Activated CD4-positive, alpha-beta T cell treated with anti-CD3 and anti-CD28 coated beads for 36 hours (primary cell): ENCODE data around the gene ATP8A2. TPM values are rescaled to one million over a fixed set of nuclear protein-coding genes. Genes with fewer than 3 reads are reported as not detected.

Experiments used
- ATAC-seq: fragments of 200-7000 bp; cut with Tn5 transposase; one replicate; pipeline ENCODE4 v1.10.0; 2021; ENCODE audit warnings: mild to moderate bottlenecking, moderate library complexity
- CTCF ChIA-PET: fragments of 350-600 bp; sonication (Branson Sonifier 250); formaldehyde crosslinking; loops from one replicate; lab custom pipeline; 2021; ENCODE audit warnings: antibody characterized with exemption; lab: Charles Lee
- POLR2A ChIA-PET: fragments of 350-600 bp; sonication (Branson Sonifier 250); formaldehyde crosslinking; loops from one replicate; lab custom pipeline; 2021; ENCODE audit warnings: antibody characterized with exemption, inconsistent platforms; lab: Charles Lee
- DNase-seq: peaks from one replicate; pipeline ENCODE4 v3.0.0-alpha.2; 2020
- H3K27ac Mint-ChIP-seq: one replicate; pipeline ENCODE4 v1.8.0; 2021; ENCODE audit warnings: mixed read lengths
- H3K27me3 Mint-ChIP-seq: one replicate; pipeline ENCODE4 v1.8.0; 2021; ENCODE audit warnings: mixed read lengths
- H3K36me3 Mint-ChIP-seq: one replicate; pipeline ENCODE4 v1.8.0; 2021; ENCODE audit warnings: low read depth, mixed read lengths
- H3K4me1 Mint-ChIP-seq: one replicate; pipeline ENCODE4 v1.8.0; 2021; ENCODE audit warnings: mixed read lengths
- H3K4me3 Mint-ChIP-seq: one replicate; pipeline ENCODE4 v1.8.0; 2021; ENCODE audit warnings: mild to moderate bottlenecking, moderate library complexity, mixed read lengths
- H3K9me3 Mint-ChIP-seq: one replicate; pipeline ENCODE4 v1.8.0; 2021; ENCODE audit warnings: low read depth, mixed read lengths
- intact Hi-C, 2 experiments: fragments of 100-400 bp; cut with DNase I in 1 of 2; cut with micrococcal nuclease in 1 of 2; formaldehyde crosslinking; loops; one replicate each; pipeline versions ENCODE4 v1.14.2 to v1.15.1; 2022 to 2024; cut with DNase I, micrococcal nuclease
- total RNA-seq, 2 experiments: library from RNA; stranded (reverse); gene quantifications; one replicate each; pipeline ENCODE4 v1.2.3, GENCODE V29; 2021

Gene ATP8A2
- total RNA-seq, 2 experiments from 2014 or later: 0.30 to 0.39 TPM

DNA sequence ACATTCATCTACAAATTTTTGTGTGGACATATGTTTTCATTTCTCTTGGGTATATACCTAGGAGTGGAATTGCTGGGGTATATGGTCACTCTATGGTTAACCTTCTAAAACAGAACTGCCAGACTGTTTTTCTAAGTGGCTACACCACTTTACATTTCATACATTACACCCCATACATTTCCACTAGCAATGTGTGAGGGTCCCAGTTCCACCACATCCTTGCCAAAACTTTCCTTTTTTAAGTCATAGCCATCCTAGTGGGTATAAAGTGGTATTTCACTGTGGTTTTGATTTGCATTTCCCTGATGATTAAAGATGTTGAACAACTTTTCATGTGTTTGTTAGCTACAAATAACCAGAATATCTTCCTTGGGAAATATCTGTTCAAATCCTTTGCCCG, 344.0 kb downstream of the ATP8A2 start:
- intact Hi-C loops: no loop called here
- H3K36me3 Mint-ChIP-seq: no peaks in the 10 kb centered on the region
- CTCF ChIA-PET: no interaction called here
- peaks cover 18% of the 10 kb centered on the region for H3K27me3 Mint-ChIP-seq
- H3K27ac Mint-ChIP-seq: no peak overlapping the region
- DNase-seq (no peak), ATAC-seq (no peak)
- H3K4me3 Mint-ChIP-seq: no peak overlapping the region
- POLR2A ChIA-PET: no interaction called here
- no peaks in the 10 kb centered on the region for H3K9me3 Mint-ChIP-seq
- H3K4me1 Mint-ChIP-seq: no peaks in the 10 kb centered on the region

DNA sequence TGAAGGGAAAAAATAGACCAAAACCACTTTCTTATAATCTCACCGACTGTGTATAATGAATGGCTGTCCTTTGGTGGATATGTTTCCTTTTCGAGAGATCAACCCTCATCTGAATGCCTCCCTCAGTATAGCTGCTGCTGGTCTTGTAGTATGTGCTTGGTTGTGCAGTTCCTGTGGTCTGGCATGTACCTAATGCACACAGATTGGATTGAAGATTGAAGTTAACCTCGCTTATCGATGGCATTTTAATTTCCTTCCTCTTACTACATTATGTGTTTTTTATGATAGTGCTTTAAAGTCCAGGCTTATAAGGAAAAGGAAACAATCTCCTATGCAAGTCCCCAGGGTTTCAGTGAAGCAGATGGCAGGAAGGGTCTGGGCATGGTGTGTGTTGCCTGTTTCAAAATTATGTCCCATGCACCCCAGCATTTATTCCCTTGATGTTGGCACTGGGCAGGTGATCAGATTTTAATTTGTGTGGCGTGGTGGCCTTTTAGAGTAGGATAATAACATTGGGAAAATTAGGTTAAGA, 346.0 kb downstream of the ATP8A2 start:
- Mint-ChIP-seq H3K4me3 (no peak overlapping the region), H3K9me3 (no peaks in the 10 kb centered on the region), H3K27me3 (peaks cover 18% of the 10 kb centered on the region), H3K4me1 (no peaks in the 10 kb centered on the region), H3K36me3 (no peaks in the 10 kb centered on the region), H3K27ac (no peak overlapping the region)
- intact Hi-C loops: no loop called here
- ChIA-PET CTCF (no interaction called here), POLR2A (no interaction called here)
- no peak for DNase-seq
- ATAC-seq: no peak

DNA sequence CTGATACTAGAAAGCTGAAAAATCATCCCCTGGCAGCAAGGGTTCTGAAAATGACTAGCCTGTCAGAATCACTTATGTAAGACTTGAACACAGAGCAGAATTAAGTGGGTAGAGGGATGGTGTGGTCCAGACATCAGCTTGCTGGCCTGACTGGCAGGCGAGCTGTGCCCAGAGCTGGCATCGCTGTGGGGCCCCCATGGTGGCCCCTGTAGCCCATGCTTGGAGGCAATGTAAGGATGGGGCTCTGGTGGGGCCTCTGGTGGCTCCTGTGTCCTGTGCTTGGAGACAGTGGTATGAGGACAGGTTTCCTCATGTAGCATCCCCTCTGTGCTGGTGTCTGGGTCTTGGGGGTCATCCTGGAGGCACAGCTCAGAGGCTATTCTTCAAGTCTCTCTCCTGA, 347.9 kb downstream of the ATP8A2 start:
- DNase-seq (no peak), ATAC-seq (no peak)
- no peaks in the 10 kb centered on the region for H3K9me3 Mint-ChIP-seq
- H3K27ac Mint-ChIP-seq: no peak overlapping the region
- H3K4me3 Mint-ChIP-seq: no peak overlapping the region
- no peaks in the 10 kb centered on the region for H3K36me3 Mint-ChIP-seq
- no peaks in the 10 kb centered on the region for H3K4me1 Mint-ChIP-seq
- POLR2A ChIA-PET: no interaction called here
- intact Hi-C loops: no loop called here
- CTCF ChIA-PET: no interaction called here
- peaks cover 16% of the 10 kb centered on the region for H3K27me3 Mint-ChIP-seq

DNA sequence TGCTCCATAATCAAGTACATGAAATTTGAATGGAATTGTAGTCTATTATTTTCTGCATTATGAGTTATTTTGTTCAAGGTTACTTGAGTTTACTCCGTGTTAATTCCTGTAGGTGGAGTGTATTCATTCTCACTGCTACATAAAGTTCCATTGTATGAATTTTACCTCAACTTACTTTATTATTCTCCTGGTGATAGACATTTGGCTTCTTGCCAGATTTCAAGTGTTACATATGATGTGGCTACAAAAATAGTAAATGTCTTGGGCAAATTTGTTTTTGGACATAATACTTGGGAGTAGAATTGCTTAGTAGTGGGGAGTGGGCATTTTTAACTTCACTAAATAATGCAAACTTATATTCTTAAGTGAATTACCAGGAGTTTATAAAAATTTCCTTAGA, 351.1 kb downstream of the ATP8A2 start:
- Mint-ChIP-seq H3K9me3 (no peaks in the 10 kb centered on the region), H3K36me3 (no peaks in the 10 kb centered on the region), H3K27ac (no peak overlapping the region), H3K27me3 (peaks cover 3% of the 10 kb centered on the region), H3K4me1 (no peaks in the 10 kb centered on the region), H3K4me3 (no peak overlapping the region)
- intact Hi-C loops: no loop called here
- ChIA-PET CTCF (no interaction called here), POLR2A (no interaction called here)
- DNase-seq (no peak), ATAC-seq (no peak)

DNA sequence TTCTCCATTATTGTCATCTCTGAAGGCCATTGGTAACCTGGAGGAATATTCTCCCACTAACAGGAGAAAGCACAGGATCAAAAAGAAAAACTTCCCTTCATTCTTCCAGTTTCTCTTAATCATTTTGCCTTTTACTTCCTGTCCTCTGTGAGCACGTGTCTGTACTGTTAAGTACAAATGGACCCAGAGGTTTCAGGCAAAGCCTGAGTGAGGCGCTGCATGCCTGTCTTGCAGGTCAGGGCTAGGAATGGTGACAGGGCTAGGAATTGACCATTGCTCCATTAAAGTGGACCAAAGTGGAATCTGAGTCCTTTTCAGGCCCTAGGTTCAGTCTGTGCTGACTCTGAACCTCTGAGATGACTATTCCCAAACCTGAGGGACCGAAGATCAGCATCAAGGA, 353.3 kb downstream of the ATP8A2 start:
- intact Hi-C loops: no loop called here
- ATAC-seq (no peak), DNase-seq (no peak)
- Mint-ChIP-seq H3K4me3 (no peak overlapping the region), H3K4me1 (no peaks in the 10 kb centered on the region), H3K36me3 (no peaks in the 10 kb centered on the region), H3K27ac (no peak overlapping the region), H3K9me3 (no peaks in the 10 kb centered on the region), H3K27me3 (peaks cover 5% of the 10 kb centered on the region)
- CTCF ChIA-PET: no interaction called here
- POLR2A ChIA-PET: no interaction called here

DNA sequence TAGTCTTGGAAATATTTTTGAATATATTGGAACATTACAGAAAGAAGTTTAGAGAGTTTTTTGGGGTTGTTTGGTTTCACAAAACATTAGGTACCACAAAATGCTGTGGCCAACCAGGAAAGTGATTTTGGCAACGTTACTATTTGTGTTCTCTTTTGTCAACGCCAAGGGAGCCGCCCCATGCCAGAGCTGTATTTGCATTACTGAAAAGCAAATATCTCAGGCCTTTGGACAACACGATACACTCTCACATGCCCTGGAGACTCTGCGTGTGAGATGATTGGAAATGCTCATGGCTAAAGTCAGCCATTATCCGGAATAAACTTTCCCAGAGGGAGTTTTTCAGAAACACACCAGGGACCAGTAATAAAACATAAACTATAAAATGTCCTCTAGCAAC, 355.5 kb downstream of the ATP8A2 start:
- H3K27ac Mint-ChIP-seq: no peak overlapping the region
- ChIA-PET POLR2A (no interaction called here), CTCF (no interaction called here)
- intact Hi-C loops: no loop called here
- no peak for DNase-seq
- peaks cover 5% of the 10 kb centered on the region for H3K27me3 Mint-ChIP-seq
- H3K4me1 Mint-ChIP-seq: no peaks in the 10 kb centered on the region
- H3K9me3 Mint-ChIP-seq: no peaks in the 10 kb centered on the region
- no peak overlapping the region for H3K4me3 Mint-ChIP-seq
- no peaks in the 10 kb centered on the region for H3K36me3 Mint-ChIP-seq
- ATAC-seq: no peak

DNA sequence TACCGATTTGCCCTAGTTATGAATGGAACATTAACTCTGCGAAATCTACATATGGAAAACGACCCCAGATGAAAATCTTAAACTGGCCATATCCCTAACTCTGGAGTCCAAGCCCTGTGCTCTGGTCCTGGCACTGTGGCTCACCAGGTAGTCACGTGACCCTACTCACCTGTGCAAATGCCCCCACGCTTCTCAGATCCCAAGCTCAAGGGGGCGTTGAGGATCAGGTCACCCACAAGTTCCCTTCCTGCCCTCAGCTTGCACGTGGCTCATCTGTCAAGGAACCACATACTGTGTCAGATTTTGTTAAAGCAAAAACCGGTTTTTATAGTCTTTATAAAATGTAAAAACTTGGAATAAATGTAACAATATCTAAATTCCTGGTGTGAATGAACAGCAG, 356.0 kb downstream of the ATP8A2 start:
- POLR2A ChIA-PET: interaction anchor here (0.6 kb wide), 1 partner anchor 895 kb away, joined by 4 read pairs; no protein-coding TSS in a partner anchor
- no peak overlapping the region for H3K27ac Mint-ChIP-seq
- no peaks in the 10 kb centered on the region for H3K36me3 Mint-ChIP-seq
- CTCF ChIA-PET: interaction anchor here (0.8 kb wide), 1 partner anchor 222 kb away, joined by 3 read pairs; no protein-coding TSS in a partner anchor
- H3K9me3 Mint-ChIP-seq: no peaks in the 10 kb centered on the region
- peaks cover 5% of the 10 kb centered on the region for H3K27me3 Mint-ChIP-seq
- intact Hi-C loops: no loop called here
- H3K4me1 Mint-ChIP-seq: no peaks in the 10 kb centered on the region
- no peak for ATAC-seq
- H3K4me3 Mint-ChIP-seq: no peak overlapping the region
- DNase-seq: no peak

DNA sequence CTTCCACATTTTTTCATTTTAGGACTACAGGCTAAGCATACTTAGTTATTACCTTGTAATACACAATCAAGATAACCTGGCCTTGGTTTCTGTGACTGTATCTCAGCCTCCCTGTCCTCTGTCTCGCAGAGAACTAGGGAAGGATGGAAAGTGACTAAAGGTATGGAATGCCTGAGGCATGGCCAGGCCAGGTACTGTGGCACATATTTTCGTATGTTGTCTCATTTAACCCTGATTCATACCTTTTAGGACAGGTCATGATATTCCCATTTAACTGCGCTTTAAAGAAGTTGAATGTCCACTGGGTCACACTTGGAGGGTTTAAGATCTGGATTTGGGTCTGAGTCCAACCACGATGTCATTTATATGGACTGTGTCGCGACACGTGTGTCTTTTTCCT, 357.4 kb downstream of the ATP8A2 start:
- ATAC-seq: no peak
- H3K27me3 Mint-ChIP-seq: peaks cover 3% of the 10 kb centered on the region
- H3K27ac Mint-ChIP-seq: no peak overlapping the region
- no peak overlapping the region for H3K4me3 Mint-ChIP-seq
- H3K9me3 Mint-ChIP-seq: no peaks in the 10 kb centered on the region
- ChIA-PET CTCF (no interaction called here), POLR2A (no interaction called here)
- peaks cover 4% of the 10 kb centered on the region for H3K4me1 Mint-ChIP-seq
- intact Hi-C loops: no loop called here
- no peaks in the 10 kb centered on the region for H3K36me3 Mint-ChIP-seq
- no peak for DNase-seq

DNA sequence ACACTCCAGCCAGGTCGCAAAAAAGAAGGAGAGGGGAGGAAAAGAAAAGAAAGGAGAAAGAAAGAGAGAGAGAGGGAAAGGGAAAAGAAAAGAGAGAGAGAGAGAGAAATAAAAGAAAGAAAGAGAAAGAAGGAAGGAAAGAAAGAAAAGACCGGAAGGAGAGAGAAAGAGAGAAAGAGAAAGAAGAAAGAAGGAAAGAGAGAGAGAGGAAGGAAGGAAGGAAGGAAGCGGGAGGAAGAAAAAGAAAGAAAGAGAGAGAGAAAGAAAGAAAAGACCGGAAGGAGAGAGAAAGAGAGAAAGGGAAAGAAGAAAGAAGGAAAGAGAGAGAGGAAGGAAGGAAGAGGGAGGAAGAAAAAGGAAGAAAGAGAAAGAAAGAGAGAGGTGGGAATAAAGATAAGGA, 359.3 kb downstream of the ATP8A2 start:
- ChIA-PET CTCF (no interaction called here), POLR2A (no interaction called here)
- intact Hi-C loops: no loop called here
- H3K4me1 Mint-ChIP-seq: peaks cover 4% of the 10 kb centered on the region
- H3K9me3 Mint-ChIP-seq: no peaks in the 10 kb centered on the region
- no peak overlapping the region for H3K27ac Mint-ChIP-seq
- H3K36me3 Mint-ChIP-seq: no peaks in the 10 kb centered on the region
- no peak overlapping the region for H3K4me3 Mint-ChIP-seq
- DNase-seq: no peak
- no peak for ATAC-seq
- peaks cover 3% of the 10 kb centered on the region for H3K27me3 Mint-ChIP-seq

DNA sequence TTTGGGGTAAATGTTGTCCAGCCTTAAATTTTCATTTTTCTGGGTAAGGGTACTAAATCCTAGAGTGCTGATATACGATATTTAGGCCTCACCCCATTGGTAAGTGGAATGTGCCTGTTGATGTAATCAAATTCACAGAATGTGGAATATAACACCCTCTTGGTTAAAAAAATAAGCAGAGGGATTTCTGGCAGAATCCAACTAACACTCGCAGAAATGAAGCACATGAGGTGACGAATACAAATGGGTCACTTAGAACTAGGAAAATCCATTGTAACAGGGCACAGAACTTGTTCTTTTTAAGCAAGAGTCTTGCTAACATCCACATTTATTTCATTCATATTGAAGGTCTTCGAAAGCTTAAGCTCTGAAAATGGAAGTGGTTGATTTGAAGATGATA, 359.8 kb downstream of the ATP8A2 start:
- peaks cover 3% of the 10 kb centered on the region for H3K27me3 Mint-ChIP-seq
- intact Hi-C loops: no loop called here
- no peaks in the 10 kb centered on the region for H3K9me3 Mint-ChIP-seq
- DNase-seq (no peak), ATAC-seq (no peak)
- peaks cover 4% of the 10 kb centered on the region for H3K4me1 Mint-ChIP-seq
- ChIA-PET POLR2A (no interaction called here), CTCF (no interaction called here)
- no peak overlapping the region for H3K4me3 Mint-ChIP-seq
- H3K36me3 Mint-ChIP-seq: no peaks in the 10 kb centered on the region
- H3K27ac Mint-ChIP-seq: no peak overlapping the region

DNA sequence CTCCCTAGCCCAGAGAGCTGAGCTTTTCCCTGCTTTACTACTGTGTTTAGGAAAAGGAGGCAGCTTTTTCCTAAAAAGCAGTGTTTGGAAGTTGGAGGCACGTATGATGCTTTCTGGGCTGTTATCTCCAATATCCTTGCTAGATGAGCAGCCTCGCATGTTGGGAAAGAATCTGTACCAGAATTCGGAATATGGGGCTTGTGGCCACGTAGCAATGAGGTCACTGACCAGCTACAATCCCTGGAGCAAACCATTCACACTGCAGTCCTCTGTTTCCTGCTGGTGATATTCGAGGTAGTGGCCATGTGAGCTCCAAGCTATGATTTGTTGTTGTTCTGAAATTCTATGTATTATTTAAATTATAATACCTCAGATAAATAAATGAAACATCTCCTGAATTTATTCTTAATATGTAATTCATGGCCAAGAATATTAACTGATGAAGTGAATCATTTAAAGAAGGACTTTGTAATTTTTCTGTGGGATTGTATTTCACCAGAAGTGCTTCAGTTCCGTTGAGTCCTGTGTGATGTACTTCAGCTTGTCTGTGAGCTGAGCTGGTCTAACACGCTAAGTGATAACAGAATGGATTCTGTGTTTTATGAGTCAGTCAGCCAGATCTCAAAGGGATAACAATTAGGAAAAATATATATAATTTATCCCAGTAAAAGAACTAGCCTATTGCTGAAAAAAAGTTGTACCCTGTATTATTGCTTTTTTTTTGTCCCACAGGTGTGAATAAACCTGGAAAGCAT, 360.5 kb downstream of the ATP8A2 start:
- ATAC-seq (no peak), DNase-seq (no peak)
- no peaks in the 10 kb centered on the region for H3K9me3 Mint-ChIP-seq

DNA sequence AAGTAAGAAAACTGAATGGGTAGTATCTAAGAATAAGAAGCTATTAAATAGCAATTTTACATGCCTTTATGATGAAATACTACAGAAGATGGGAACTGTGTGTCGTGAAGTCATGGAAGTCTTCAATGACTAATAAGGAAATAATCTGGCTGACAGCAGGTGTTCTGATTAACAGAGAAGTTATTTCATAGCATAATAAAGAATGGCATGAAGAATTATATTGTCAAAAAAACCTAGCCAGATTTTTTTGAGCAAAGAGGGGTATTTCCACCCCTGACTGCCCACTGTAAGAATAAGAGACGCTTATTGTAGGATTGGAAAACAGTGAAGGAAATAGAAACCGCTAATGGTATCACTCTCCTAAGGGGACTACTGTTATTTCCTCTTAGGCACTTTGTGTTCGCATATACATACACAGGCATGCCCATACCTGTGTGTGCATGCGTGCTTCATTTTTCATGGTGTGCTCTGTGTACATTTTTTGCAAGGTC, 361.3 kb downstream of the ATP8A2 start:
- peaks cover 3% of the 10 kb centered on the region for H3K27me3 Mint-ChIP-seq

More for the DNA sequence above, 360.5 kb downstream of the ATP8A2 start:
- ChIA-PET CTCF (interaction anchor here (1.0 kb wide), 1 partner anchor 195 kb away, joined by 3 read pairs; no protein-coding TSS in a partner anchor), POLR2A (no interaction called here)
- Mint-ChIP-seq H3K4me3 (no peak overlapping the region), H3K27me3 (peaks cover 3% of the 10 kb centered on the region), H3K36me3 (no peaks in the 10 kb centered on the region), H3K27ac (no peak overlapping the region), H3K4me1 (peaks cover 4% of the 10 kb centered on the region)
- intact Hi-C loops: no loop called here

More for the DNA sequence above, 361.3 kb downstream of the ATP8A2 start:
- no peaks in the 10 kb centered on the region for H3K9me3 Mint-ChIP-seq
- H3K36me3 Mint-ChIP-seq: no peaks in the 10 kb centered on the region
- intact Hi-C loops: no loop called here
- H3K27ac Mint-ChIP-seq: no peak overlapping the region
- ATAC-seq: no peak
- no peak for DNase-seq
- ChIA-PET CTCF (interaction anchor here (0.5 kb wide), 1 partner anchor 36 kb away, joined by 3 read pairs; no protein-coding TSS in a partner anchor), POLR2A (no interaction called here)
- H3K4me3 Mint-ChIP-seq: no peak overlapping the region
- H3K4me1 Mint-ChIP-seq: peaks cover 7% of the 10 kb centered on the region
